SK-N-SH (cell line): ENCODE data around the gene HDGFL1. TPM values are rescaled to one million over a fixed set of nuclear protein-coding genes. Genes with fewer than 3 reads are reported as not detected.

ENCODE experiments used
- CTCF ChIA-PET: fragments of 300-600, 350-600 bp; formaldehyde crosslinking; extraction: SDS; loops from one replicate; lab custom pipeline; 2021; lab: Yijun Ruan, JAX
- POLR2A ChIA-PET: fragments of 350-600 bp; sonication (Branson Sonifier 250); formaldehyde crosslinking; extraction: SDS; loops from one replicate; lab custom pipeline; 2020; ENCODE audit warnings: antibody characterized with exemption, inconsistent platforms; lab: Yijun Ruan, JAX
- DNase-seq: peaks from one replicate; pipeline ENCODE4 v3.0.0; 2012
- H2AFZ ChIP-seq: fragments of 200-600 bp; sonication (generic); 2 replicates; pipeline ENCODE4 v1.8.1; 2016; ENCODE audit warnings: antibody characterized with exemption, mild to moderate bottlenecking, low read depth
- H3F3A ChIP-seq: fragments of 200-600 bp; sonication (generic); replicated peaks from 2 replicates; pipeline ENCODE3; 2016; ENCODE audit warnings: antibody characterized with exemption, mild to moderate bottlenecking; ENCODE audit not compliant: insufficient read depth
- H3K27ac ChIP-seq, 2 experiments: fragments of 200-500 bp in 1 of 2; fragments of 200-600 bp in 1 of 2; sonication (Bioruptor generic) in 1 of 2; sonication (generic), shearing (Covaris generic) in 1 of 2; 2 replicates each; pipeline versions ENCODE4 v1.5.1 to v1.6.1; 2014 to 2016; ENCODE audit warnings: low read depth in 2 of 2, inconsistent platforms in 1 of 2, low read length in 1 of 2, mild to moderate bottlenecking in 1 of 2, mixed read lengths in 1 of 2
- H3K27me3 ChIP-seq: fragments of 200-600 bp; sonication (generic), shearing (Covaris generic); 2 replicates; pipeline ENCODE4 v1.6.1; 2016; ENCODE audit warnings: mixed run types; ENCODE audit not compliant: insufficient read depth
- H3K36me3 ChIP-seq, 2 experiments: fragments of 200-500 bp in 1 of 2; fragments of 200-600 bp in 1 of 2; sonication (Bioruptor generic) in 1 of 2; sonication (generic) in 1 of 2; replicated peaks in 1 of 2; 2 replicates each; pipeline versions ENCODE3 to v1.5.1; 2014 to 2016; ENCODE audit warnings: low read length in 1 of 2, mild to moderate bottlenecking in 1 of 2; ENCODE audit not compliant: insufficient read depth in 2 of 2, control insufficient read depth in 1 of 2
- H3K4me1 ChIP-seq, 2 experiments: fragments of 200-500 bp in 1 of 2; fragments of 200-600 bp in 1 of 2; sonication (Bioruptor generic) in 1 of 2; sonication (generic), shearing (Covaris generic) in 1 of 2; 2 replicates each; pipeline versions ENCODE4 v1.5.1 to v1.6.1; 2014 to 2016; ENCODE audit warnings: low read depth in 1 of 2, low read length in 1 of 2, mixed run types in 1 of 2; ENCODE audit not compliant: insufficient read depth in 2 of 2, control insufficient read depth in 1 of 2
- H3K4me2 ChIP-seq: fragments of 200-600 bp; sonication (generic), shearing (Covaris generic); 2 replicates; pipeline ENCODE4 v1.6.1; 2017; ENCODE audit warnings: mixed run types
- H3K4me3 ChIP-seq, 2 experiments: fragments of 200-500 bp in 1 of 2; fragments of 200-600 bp in 1 of 2; sonication (Bioruptor generic) in 1 of 2; sonication (generic), shearing (Covaris generic) in 1 of 2; 2 replicates each; pipeline versions ENCODE4 v1.5.1 to v1.8.1; 2014 to 2016; ENCODE audit warnings: low read depth in 2 of 2, inconsistent platforms in 1 of 2, low read length in 1 of 2, mild to moderate bottlenecking in 1 of 2, mixed read lengths in 1 of 2, moderate library complexity in 1 of 2
- H3K79me2 ChIP-seq: fragments of 200-600 bp; sonication (generic); 2 replicates; pipeline ENCODE4 v1.8.1; 2017; ENCODE audit warnings: mild to moderate bottlenecking; ENCODE audit not compliant: insufficient read depth
- H3K9ac ChIP-seq: fragments of 200-600 bp; sonication (generic); 2 replicates; pipeline ENCODE4 v1.6.1; 2017; ENCODE audit warnings: mixed run types
- H3K9me2 ChIP-seq: fragments of 200-600 bp; sonication (generic); 2 replicates; pipeline ENCODE4 v1.6.1; 2017; ENCODE audit warnings: mixed run types
- H3K9me3 ChIP-seq: fragments of 200-600 bp; sonication (generic); 2 replicates; pipeline ENCODE4 v1.6.1; 2017; ENCODE audit warnings: mixed run types, mild to moderate bottlenecking, moderate library complexity
- H4K20me1 ChIP-seq: fragments of 200-600 bp; sonication (generic); 2 replicates; pipeline ENCODE4 v1.6.1; 2017; ENCODE audit warnings: mild to moderate bottlenecking, mixed run types; ENCODE audit not compliant: insufficient read depth
- ELF1 ChIP-seq: IDR thresholded peaks from 2 replicates; pipeline ENCODE4 v1.4.0; 2012
- EP300 ChIP-seq, 2 experiments: IDR thresholded peaks; 2 replicates each; pipeline versions ENCODE4 v1.4.0 to v1.6.1; 2012; ENCODE audit warnings: borderline replicate concordance in 1 of 2, low read depth in 1 of 2, low read length in 1 of 2
- EZH2phosphoT487 ChIP-seq: fragments of 200-600 bp; sonication (generic); IDR thresholded peaks from 2 replicates; pipeline ENCODE4 v1.6.1; 2017; ENCODE audit warnings: low read depth, mixed run types, mild to moderate bottlenecking, antibody characterized with exemption, moderate library complexity, borderline replicate concordance
- FOSL2 ChIP-seq: IDR thresholded peaks from 2 replicates; pipeline ENCODE4 v1.4.0; 2012; ENCODE audit warnings: low read depth, mild to moderate bottlenecking, moderate library complexity, borderline replicate concordance
- FOXJ3 ChIP-seq: sonication (generic); formaldehyde crosslinking; IDR thresholded peaks from 2 replicates; pipeline ENCODE4 v1.5.1; 2020; ENCODE audit warnings: mild to moderate bottlenecking, missing genetic modification reagents
- FOXM1 ChIP-seq: IDR thresholded peaks from 2 replicates; pipeline ENCODE4 v1.4.0; 2012; ENCODE audit warnings: low read depth, mild to moderate bottlenecking
- GATA2 ChIP-seq: sonication (generic); formaldehyde crosslinking; IDR thresholded peaks from 2 replicates; pipeline ENCODE4 v1.5.0; 2020; ENCODE audit warnings: mild to moderate bottlenecking, missing genetic modification reagents
- JUND ChIP-seq: IDR thresholded peaks from 2 replicates; pipeline ENCODE4 v1.4.0; 2012
- MEF2A ChIP-seq: IDR thresholded peaks from 2 replicates; pipeline ENCODE4 v1.4.0; 2012; ENCODE audit warnings: low read depth, borderline replicate concordance
- MXI1 ChIP-seq: IDR thresholded peaks from 2 replicates; pipeline ENCODE4 v1.6.1; 2012; ENCODE audit warnings: mild to moderate bottlenecking, low read depth, low read length, improper control_type of control experiment
- POLR2AphosphoS5 ChIP-seq: IDR thresholded peaks from 2 replicates; pipeline ENCODE4 v1.6.1; 2012; ENCODE audit warnings: low read depth, low read length
- RCOR1 ChIP-seq: fragments of 150-350 bp; IDR thresholded peaks from 2 replicates; pipeline ENCODE4 v1.6.1; 2017; ENCODE audit warnings: antibody characterized with exemption, low read length
- RXRA ChIP-seq: IDR thresholded peaks from 2 replicates; pipeline ENCODE4 v1.4.0; 2012; ENCODE audit warnings: low read depth, mild to moderate bottlenecking, borderline replicate concordance
- SMC3 ChIP-seq: IDR thresholded peaks from 2 replicates; pipeline ENCODE4 v1.6.1; 2012; ENCODE audit warnings: low read depth, low read length, improper control_type of control experiment
- TCF12 ChIP-seq: IDR thresholded peaks from 2 replicates; pipeline ENCODE4 v1.4.0; 2012
- TEAD4 ChIP-seq: IDR thresholded peaks from 2 replicates; pipeline ENCODE4 v1.4.0; 2012; ENCODE audit warnings: mild to moderate bottlenecking, borderline replicate concordance; ENCODE audit not compliant: insufficient read depth
- WGBS: methylation state at CpG from one replicate; pipeline ENCODE4 v1.1.6; 2017; ENCODE audit warnings: low lambda C conversion rate; 5-methylcytosine and 5-hydroxymethylcytosine counted together
- polyA plus RNA-seq, 3 experiments: library from polyadenylated mRNA; depleted of rRNA; stranded (reverse); fragments of >200 nt; gene quantifications; 2 replicates each; pipeline ENCODE4 v1.2.3, GENCODE V29; 2012
- TF ChIP-seq, protein P1 (sequence below): fragments of 150-350 bp; IDR thresholded peaks from 2 replicates; pipeline ENCODE4 v1.6.1; 2016; ENCODE audit warnings: mild to moderate bottlenecking, low read depth, low read length
- TF ChIP-seq, protein P2 (sequence below): fragments of 150-350 bp; IDR thresholded peaks from 2 replicates; pipeline ENCODE4 v1.6.1; 2017; ENCODE audit warnings: antibody characterized with exemption, low read length, low read depth, borderline replicate concordance
- TF ChIP-seq, protein P3 (sequence below): IDR thresholded peaks from 2 replicates; pipeline ENCODE4; 2012
- TF ChIP-seq, protein P4 (sequence below): IDR thresholded peaks from 2 replicates; pipeline ENCODE4 v1.4.0; 2012; ENCODE audit warnings: low read depth
- TF ChIP-seq, protein P5 (sequence below): IDR thresholded peaks from 2 replicates; pipeline ENCODE4 v1.4.0; 2012; ENCODE audit warnings: low read depth, borderline replicate concordance
- TF ChIP-seq, protein P6 (sequence below): IDR thresholded peaks from 2 replicates; pipeline ENCODE4 v1.4.0; 2012; ENCODE audit warnings: low read depth, borderline replicate concordance

Gene HDGFL1
- polyA plus RNA-seq, 1 of the 3 experiments (the other 2 are of a cell fraction): not detected

DNA sequence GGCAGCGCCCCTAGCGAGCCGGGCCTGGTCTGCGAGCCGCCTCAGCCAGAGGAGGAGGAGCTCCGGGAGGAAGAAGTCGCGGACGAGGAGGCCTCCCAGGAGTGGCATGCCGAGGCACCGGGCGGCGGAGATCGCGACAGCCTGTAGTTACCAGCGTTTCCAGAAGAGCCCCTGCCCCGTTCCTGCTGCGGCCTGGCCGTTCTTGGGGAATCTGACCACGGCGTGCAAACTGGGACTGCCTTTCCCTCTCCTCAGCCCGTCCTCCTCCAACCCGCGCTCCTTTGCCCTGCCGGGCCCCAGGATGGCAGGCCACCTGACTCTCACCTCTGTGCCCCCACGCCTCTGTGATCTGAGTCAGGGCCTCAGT is 802 bp downstream of the HDGFL1 start:
- H3K9ac ChIP-seq: no peak overlapping the region
- H3K27me3 ChIP-seq: no peaks in the 10 kb centered on the region
- H3K9me3 ChIP-seq: no peaks in the 10 kb centered on the region
- no peaks in the 10 kb centered on the region for H3K4me1 ChIP-seq
- no peak overlapping the region for H3K4me3 ChIP-seq
- CTCF ChIA-PET: no interaction called here
- H3K36me3 ChIP-seq: no peaks in the 10 kb centered on the region
- no peak overlapping the region for H2AFZ ChIP-seq
- H3F3A ChIP-seq: no peaks in the 10 kb centered on the region
- no peaks in the 10 kb centered on the region for H3K79me2 ChIP-seq
- WGBS: 98% methylated on average over 17 of the region's 26 CpGs
- no peaks in the 10 kb centered on the region for H4K20me1 ChIP-seq
- DNase-seq: no peak
- no peak overlapping the region for H3K4me2 ChIP-seq
- no peak for TF ChIP-seq TEAD4
- TF ChIP-seq, protein P1, sequence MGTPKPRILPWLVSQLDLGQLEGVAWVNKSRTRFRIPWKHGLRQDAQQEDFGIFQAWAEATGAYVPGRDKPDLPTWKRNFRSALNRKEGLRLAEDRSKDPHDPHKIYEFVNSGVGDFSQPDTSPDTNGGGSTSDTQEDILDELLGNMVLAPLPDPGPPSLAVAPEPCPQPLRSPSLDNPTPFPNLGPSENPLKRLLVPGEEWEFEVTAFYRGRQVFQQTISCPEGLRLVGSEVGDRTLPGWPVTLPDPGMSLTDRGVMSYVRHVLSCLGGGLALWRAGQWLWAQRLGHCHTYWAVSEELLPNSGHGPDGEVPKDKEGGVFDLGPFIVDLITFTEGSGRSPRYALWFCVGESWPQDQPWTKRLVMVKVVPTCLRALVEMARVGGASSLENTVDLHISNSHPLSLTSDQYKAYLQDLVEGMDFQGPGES: no peak
- no peak for TF ChIP-seq FOXJ3 (CRISPR knock-in tag)
- TF ChIP-seq, protein P2, sequence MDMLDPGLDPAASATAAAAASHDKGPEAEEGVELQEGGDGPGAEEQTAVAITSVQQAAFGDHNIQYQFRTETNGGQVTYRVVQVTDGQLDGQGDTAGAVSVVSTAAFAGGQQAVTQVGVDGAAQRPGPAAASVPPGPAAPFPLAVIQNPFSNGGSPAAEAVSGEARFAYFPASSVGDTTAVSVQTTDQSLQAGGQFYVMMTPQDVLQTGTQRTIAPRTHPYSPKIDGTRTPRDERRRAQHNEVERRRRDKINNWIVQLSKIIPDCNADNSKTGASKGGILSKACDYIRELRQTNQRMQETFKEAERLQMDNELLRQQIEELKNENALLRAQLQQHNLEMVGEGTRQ: no peak
- no peak for TF ChIP-seq POLR2AphosphoS5
- no peak for TF ChIP-seq EZH2phosphoT487
- no peak for TF ChIP-seq TCF12
- TF ChIP-seq EP300 (IDR thresholded peaks at IDR 0.05; ENCODE audit: borderline replicate concordance in 1 of 2, low read depth in 1 of 2, low read length in 1 of 2): no peak
- TF ChIP-seq FOXM1: no peak
- TF ChIP-seq SMC3: no peak
- TF ChIP-seq MEF2A: no peak
- TF ChIP-seq JUND: no peak
- TF ChIP-seq ELF1: no peak
- TF ChIP-seq, protein P3, sequence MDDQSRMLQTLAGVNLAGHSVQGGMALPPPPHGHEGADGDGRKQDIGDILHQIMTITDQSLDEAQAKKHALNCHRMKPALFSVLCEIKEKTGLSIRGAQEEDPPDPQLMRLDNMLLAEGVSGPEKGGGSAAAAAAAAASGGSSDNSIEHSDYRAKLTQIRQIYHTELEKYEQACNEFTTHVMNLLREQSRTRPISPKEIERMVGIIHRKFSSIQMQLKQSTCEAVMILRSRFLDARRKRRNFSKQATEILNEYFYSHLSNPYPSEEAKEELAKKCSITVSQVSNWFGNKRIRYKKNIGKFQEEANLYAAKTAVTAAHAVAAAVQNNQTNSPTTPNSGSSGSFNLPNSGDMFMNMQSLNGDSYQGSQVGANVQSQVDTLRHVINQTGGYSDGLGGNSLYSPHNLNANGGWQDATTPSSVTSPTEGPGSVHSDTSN: no peak
- TF ChIP-seq, protein P4, sequence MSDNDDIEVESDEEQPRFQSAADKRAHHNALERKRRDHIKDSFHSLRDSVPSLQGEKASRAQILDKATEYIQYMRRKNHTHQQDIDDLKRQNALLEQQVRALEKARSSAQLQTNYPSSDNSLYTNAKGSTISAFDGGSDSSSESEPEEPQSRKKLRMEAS: no peak
- TF ChIP-seq FOSL2: no peak
- TF ChIP-seq RXRA: no peak
- TF ChIP-seq GATA2 (CRISPR knock-in tag): no peak
- H3K9me2 ChIP-seq: no peaks in the 10 kb centered on the region
- no peak overlapping the region for H3K27ac ChIP-seq
- POLR2A ChIA-PET: no interaction called here

DNA sequence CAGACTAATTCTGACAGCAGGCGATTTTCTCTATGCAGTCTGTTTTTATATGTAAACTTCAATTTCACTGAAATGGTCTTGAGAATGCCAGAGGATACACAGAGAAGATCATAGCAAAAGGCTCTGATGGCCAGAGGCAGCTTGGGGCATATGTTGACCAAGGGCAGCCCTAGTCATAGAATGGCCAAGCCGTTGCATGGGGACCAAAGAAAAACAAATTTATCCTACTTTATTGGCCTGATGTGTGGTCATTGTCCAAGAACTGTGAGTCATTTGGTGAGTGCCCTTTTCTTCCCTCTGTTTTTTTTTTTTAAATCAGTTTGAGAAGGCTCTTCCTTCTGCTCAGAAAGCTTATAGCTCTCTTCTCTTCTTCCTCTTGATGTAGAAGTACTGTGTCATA is 5.8 kb downstream of the HDGFL1 start:
- no peaks in the 10 kb centered on the region for H3K9me2 ChIP-seq
- no peak overlapping the region for H3K4me2 ChIP-seq
- DNase-seq: no peak
- ChIA-PET CTCF (no interaction called here), POLR2A (no interaction called here)
- H2AFZ ChIP-seq: no peak overlapping the region
- H3K4me3 ChIP-seq: no peak overlapping the region
- no peaks in the 10 kb centered on the region for H3K27me3 ChIP-seq
- 68% methylated on average over 2 of the region's 2 CpGs for WGBS
- H4K20me1 ChIP-seq: no peaks in the 10 kb centered on the region
- H3K4me1 ChIP-seq: no peaks in the 10 kb centered on the region
- H3K79me2 ChIP-seq: no peaks in the 10 kb centered on the region
- no peaks in the 10 kb centered on the region for H3F3A ChIP-seq
- H3K36me3 ChIP-seq: no peaks in the 10 kb centered on the region
- no peaks in the 10 kb centered on the region for H3K9me3 ChIP-seq
- no peak overlapping the region for H3K9ac ChIP-seq
- no peak overlapping the region for H3K27ac ChIP-seq
- TF ChIP-seq FOSL2 (no peak), TCF12 (no peak), MXI1 (no peak), EP300 (IDR thresholded peaks at IDR 0.05; ENCODE audit: borderline replicate concordance in 1 of 2, low read depth in 1 of 2, low read length in 1 of 2) (no peak), GATA2 (CRISPR knock-in tag) (no peak), FOXJ3 (CRISPR knock-in tag) (no peak), RCOR1 (no peak)
- TF ChIP-seq, protein P5, sequence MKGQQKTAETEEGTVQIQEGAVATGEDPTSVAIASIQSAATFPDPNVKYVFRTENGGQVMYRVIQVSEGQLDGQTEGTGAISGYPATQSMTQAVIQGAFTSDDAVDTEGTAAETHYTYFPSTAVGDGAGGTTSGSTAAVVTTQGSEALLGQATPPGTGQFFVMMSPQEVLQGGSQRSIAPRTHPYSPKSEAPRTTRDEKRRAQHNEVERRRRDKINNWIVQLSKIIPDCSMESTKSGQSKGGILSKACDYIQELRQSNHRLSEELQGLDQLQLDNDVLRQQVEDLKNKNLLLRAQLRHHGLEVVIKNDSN: no peak
- TF ChIP-seq, protein P6, sequence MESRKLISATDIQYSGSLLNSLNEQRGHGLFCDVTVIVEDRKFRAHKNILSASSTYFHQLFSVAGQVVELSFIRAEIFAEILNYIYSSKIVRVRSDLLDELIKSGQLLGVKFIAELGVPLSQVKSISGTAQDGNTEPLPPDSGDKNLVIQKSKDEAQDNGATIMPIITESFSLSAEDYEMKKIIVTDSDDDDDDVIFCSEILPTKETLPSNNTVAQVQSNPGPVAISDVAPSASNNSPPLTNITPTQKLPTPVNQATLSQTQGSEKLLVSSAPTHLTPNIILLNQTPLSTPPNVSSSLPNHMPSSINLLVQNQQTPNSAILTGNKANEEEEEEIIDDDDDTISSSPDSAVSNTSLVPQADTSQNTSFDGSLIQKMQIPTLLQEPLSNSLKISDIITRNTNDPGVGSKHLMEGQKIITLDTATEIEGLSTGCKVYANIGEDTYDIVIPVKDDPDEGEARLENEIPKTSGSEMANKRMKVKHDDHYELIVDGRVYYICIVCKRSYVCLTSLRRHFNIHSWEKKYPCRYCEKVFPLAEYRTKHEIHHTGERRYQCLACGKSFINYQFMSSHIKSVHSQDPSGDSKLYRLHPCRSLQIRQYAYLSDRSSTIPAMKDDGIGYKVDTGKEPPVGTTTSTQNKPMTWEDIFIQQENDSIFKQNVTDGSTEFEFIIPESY: no peak
